HCT116 (cell line): Measurements from ENCODE around the gene TNIP1. TPM values are rescaled to one million over a fixed set of nuclear protein-coding genes. Genes with fewer than 3 reads are reported as not detected.

ENCODE experiments used
- ATAC-seq: fragments of 200-7000 bp; cut with Tn5 transposase; 2 replicates; pipeline ENCODE4 v1.9.1; 2020; ENCODE audit warnings: mild to moderate bottlenecking, moderate library complexity
- BruUV-seq: library from RNA; stranded (reverse); fragments of 400-500 nt; replicated peaks from 2 replicates; lab custom pipeline; 2021; lab: Mats Ljungman, UMichigan
- CTCF ChIA-PET: fragments of 300-600 bp; sonication (Branson Sonifier 250); formaldehyde crosslinking; loops from one replicate; lab custom pipeline; 2021; ENCODE audit warnings: antibody characterized with exemption; lab: Charles Lee
- POLR2A ChIA-PET: fragments of 300-600, 350-600 bp; sonication (Branson Sonifier 250); formaldehyde crosslinking; loops from one replicate; lab custom pipeline; 2021; ENCODE audit warnings: antibody characterized with exemption; lab: Charles Lee
- RAD21 ChIA-PET, 2 experiments: fragments of 300-600 bp; sonication (Branson Sonifier 250); formaldehyde crosslinking; loops; one replicate each; lab custom pipeline; 2023; ENCODE audit warnings: low total read pairs in 2 of 2; ENCODE audit not compliant: uncharacterized antibody in 2 of 2, unreplicated experiment in 2 of 2, low non-redundant PET in 1 of 2; lab: Charles Lee
- DNase-seq: peaks from one replicate; pipeline ENCODE4 v3.0.0-alpha.2; 2010; ENCODE audit warnings: low read depth, low spot score
- H2AFZ ChIP-seq: fragments of 200-600 bp; shearing (Covaris generic), sonication (generic); 2 replicates; pipeline ENCODE4 v1.6.1; 2017; ENCODE audit warnings: low read depth, mixed run types, mixed read lengths, antibody characterized with exemption, low read length; ENCODE audit not compliant: poor library complexity, severe bottlenecking
- H3K27ac ChIP-seq: 2 replicates; pipeline ENCODE4 v1.5.1; 2012; ENCODE audit warnings: low read depth, low read length
- H3K27me3 ChIP-seq: fragments of 200-600 bp; sonication (generic); 2 replicates; pipeline ENCODE4 v1.6.1; 2016; ENCODE audit warnings: mixed run types, low read length, mixed read lengths; ENCODE audit not compliant: insufficient read depth
- H3K36me3 ChIP-seq, 2 experiments: fragments of 200-500 bp in 1 of 2; fragments of 200-600 bp in 1 of 2; sonication (Bioruptor generic) in 1 of 2; sonication (generic) in 1 of 2; 2 replicates each; pipeline versions ENCODE4 v1.5.1 to v1.6.1; 2014 to 2016; ENCODE audit warnings: low read length in 2 of 2, inconsistent platforms in 1 of 2, mixed read lengths in 1 of 2, mixed run types in 1 of 2; ENCODE audit not compliant: insufficient read depth in 2 of 2, control insufficient read depth in 1 of 2
- H3K4me1 ChIP-seq, 2 experiments: fragments of 200-600 bp in 1 of 2; sonication (generic) in 1 of 2; 2 replicates each; pipeline versions ENCODE4 v1.5.1 to v1.6.1; 2012 to 2017; ENCODE audit warnings: low read length in 2 of 2, inconsistent platforms in 1 of 2, mild to moderate bottlenecking in 1 of 2, mixed read lengths in 1 of 2, mixed run types in 1 of 2, moderate library complexity in 1 of 2; ENCODE audit not compliant: insufficient read depth in 2 of 2, control insufficient read depth in 1 of 2
- H3K4me2 ChIP-seq: fragments of 200-600 bp; sonication (generic); 2 replicates; pipeline ENCODE4 v1.6.1; 2017; ENCODE audit warnings: mixed run types, low read length, mixed read lengths
- H3K4me3 ChIP-seq, 2 experiments: fragments of 200-600 bp in 1 of 2; sonication (generic) in 1 of 2; replicated peaks in 1 of 2; 2 replicates each; pipeline ENCODE4 v1.5.1; 2011 to 2016; ENCODE audit warnings: low read length in 2 of 2, control low read depth in 1 of 2, low read depth in 1 of 2, mild to moderate bottlenecking in 1 of 2, mixed read lengths in 1 of 2, mixed run types in 1 of 2
- H3K79me2 ChIP-seq: fragments of 200-600 bp; sonication (generic); 2 replicates; pipeline ENCODE4 v1.6.1; 2017; ENCODE audit warnings: mild to moderate bottlenecking, mixed run types, low read length, moderate library complexity, mixed read lengths; ENCODE audit not compliant: insufficient read depth
- H3K9ac ChIP-seq: fragments of 200-600 bp; sonication (generic); 2 replicates; pipeline ENCODE4 v1.6.1; 2016; ENCODE audit warnings: low read length, mixed read lengths
- H3K9me2 ChIP-seq: fragments of 200-600 bp; sonication (generic), shearing (Covaris generic); 2 replicates; pipeline ENCODE4 v1.6.1; 2017; ENCODE audit warnings: mixed run types, mild to moderate bottlenecking, moderate library complexity; ENCODE audit not compliant: insufficient read depth
- H3K9me3 ChIP-seq, 2 experiments: fragments of 200-500 bp in 1 of 2; fragments of 200-600 bp in 1 of 2; sonication (Bioruptor generic) in 1 of 2; sonication (generic) in 1 of 2; 2 replicates each; pipeline ENCODE4 v1.6.1; 2014 to 2017; ENCODE audit warnings: low read length in 2 of 2, mixed read lengths in 2 of 2, inconsistent platforms in 1 of 2, low read depth in 1 of 2, mild to moderate bottlenecking in 1 of 2, mixed run types in 1 of 2, moderate library complexity in 1 of 2; ENCODE audit not compliant: control insufficient read depth in 1 of 2, insufficient read depth in 1 of 2
- H4K20me1 ChIP-seq: fragments of 200-600 bp; sonication (generic), shearing (Covaris generic); 2 replicates; pipeline ENCODE4 v1.6.1; 2017; ENCODE audit warnings: mixed run types, mild to moderate bottlenecking, moderate library complexity; ENCODE audit not compliant: insufficient read depth
- CEBPB ChIP-seq: IDR thresholded peaks from 2 replicates; pipeline ENCODE4 v1.6.1; 2012; ENCODE audit warnings: low read depth
- ELF1 ChIP-seq: IDR thresholded peaks from 2 replicates; pipeline ENCODE4 v1.6.1; 2012; ENCODE audit warnings: low read depth, borderline replicate concordance
- FOSL1 ChIP-seq: IDR thresholded peaks from 2 replicates; pipeline ENCODE4 v1.6.1; 2012; ENCODE audit warnings: low read depth
- JUND ChIP-seq: IDR thresholded peaks from 2 replicates; pipeline ENCODE4 v1.6.1; 2012
- POLR2A ChIP-seq: IDR thresholded peaks from 2 replicates; pipeline ENCODE4 v1.7.0; 2011; ENCODE audit warnings: borderline replicate concordance; ENCODE audit not compliant: insufficient read depth, insufficient read length; ENCODE audit errors: extremely low read depth
- POLR2AphosphoS5 ChIP-seq: IDR thresholded peaks from 2 replicates; pipeline ENCODE4 v1.6.1; 2011; ENCODE audit warnings: mild to moderate bottlenecking, low read depth, low read length, moderate library complexity
- SP1 ChIP-seq: IDR thresholded peaks from 2 replicates; pipeline ENCODE4 v1.6.1; 2012; ENCODE audit warnings: low read depth
- SRF ChIP-seq: IDR thresholded peaks from 2 replicates; pipeline ENCODE4 v1.6.1; 2012; ENCODE audit warnings: low read depth
- ZNF274 ChIP-seq: fragments of 200-500 bp; sonication (Bioruptor generic); IDR thresholded peaks from 2 replicates; pipeline ENCODE4 v1.6.1; 2014; ENCODE audit warnings: mild to moderate bottlenecking, low read depth, low read length, inconsistent platforms
- intact Hi-C: fragments of 100-400 bp; cut with micrococcal nuclease; formaldehyde crosslinking; loops from 2 replicates; pipeline ENCODE4 v1.10.0; 2022
- total RNA-seq: library from RNA; stranded (reverse); gene quantifications from one replicate; pipeline ENCODE4 v1.2.1, GENCODE V29; 2021; ENCODE audit not compliant: unreplicated experiment
- TF ChIP-seq, protein P1 (sequence below): IDR thresholded peaks from 2 replicates; pipeline ENCODE4 v1.6.1; 2011; ENCODE audit warnings: mild to moderate bottlenecking, low read length, moderate library complexity; ENCODE audit not compliant: insufficient replicate concordance; ENCODE audit errors: extremely low read depth
- TF ChIP-seq, protein P2 (sequence below): IDR thresholded peaks from 2 replicates; pipeline ENCODE4 v1.6.1; 2012

The TNIP1 gene
- total RNA-seq, 1 experiment from 2014 or later, result 46.0 TPM

DNA sequence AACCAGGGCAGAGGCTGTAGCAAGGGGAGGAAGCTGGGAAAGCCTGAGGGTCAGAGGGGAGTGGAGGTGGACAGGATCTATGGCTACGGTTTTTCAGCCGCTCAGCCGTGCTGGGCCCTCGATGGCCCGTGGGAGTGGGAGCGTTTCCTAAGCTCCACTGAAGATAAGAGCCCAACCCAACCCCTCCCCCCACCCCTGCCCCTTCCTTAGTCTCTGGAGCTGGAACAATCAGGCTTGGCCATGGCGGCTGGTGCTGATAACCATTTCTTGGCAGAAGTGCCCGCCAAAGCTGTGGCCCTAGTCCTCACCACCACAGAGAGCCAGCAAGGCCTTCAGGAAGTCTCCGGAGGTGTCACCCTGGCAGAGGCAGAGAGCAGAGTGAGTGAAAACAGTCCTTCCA lies 20.3 kb upstream of the TNIP1 start:
- CTCF ChIA-PET, result no interaction called here
- H3K79me2 ChIP-seq, result no peaks in the 10 kb centered on the region
- intact Hi-C loops, result no loop called here
- no peaks in the 10 kb centered on the region for H3K27me3 ChIP-seq
- no peaks in the 10 kb centered on the region for H3K36me3 ChIP-seq
- H2AFZ ChIP-seq, result no peak overlapping the region
- no peaks in the 10 kb centered on the region for H4K20me1 ChIP-seq
- no peak for TF ChIP-seq SP1
- H3K27ac ChIP-seq, result no peak overlapping the region
- POLR2A ChIA-PET, result no interaction called here
- H3K4me1 ChIP-seq, result no peaks in the 10 kb centered on the region
- no peak overlapping the region for H3K4me2 ChIP-seq
- no peak for DNase-seq
- RAD21 ChIA-PET, result no interaction called here
- no peak for ATAC-seq
- BruUV-seq, result no TSS peak
- no peaks in the 10 kb centered on the region for H3K9me3 ChIP-seq
- no peak overlapping the region for H3K4me3 ChIP-seq
- no peaks in the 10 kb centered on the region for H3K9me2 ChIP-seq
- no peak overlapping the region for H3K9ac ChIP-seq

DNA sequence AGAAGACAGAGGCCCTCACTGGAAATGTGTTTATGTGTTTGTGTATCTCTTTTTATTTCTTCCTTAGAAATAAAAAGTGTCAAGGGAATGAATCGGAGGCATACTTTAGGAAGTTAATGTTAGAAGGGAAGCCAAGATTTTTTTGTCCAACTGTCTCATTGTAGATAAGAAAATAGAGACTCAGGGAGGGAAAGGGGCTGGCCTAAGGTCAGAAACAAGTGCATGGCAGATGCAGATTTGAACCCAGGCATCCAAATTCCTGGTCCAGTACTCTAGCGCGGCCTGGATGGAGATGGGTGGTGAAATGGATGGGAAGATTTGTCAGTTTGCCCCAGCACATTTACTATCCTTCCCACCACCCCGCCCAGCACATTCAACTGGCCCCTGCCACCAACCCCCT lies 19.8 kb upstream of the TNIP1 start:
- POLR2A ChIA-PET, result no interaction called here
- RAD21 ChIA-PET, result no interaction called here
- Histone ChIP-seq H3K9me3 (no peaks in the 10 kb centered on the region), H4K20me1 (no peaks in the 10 kb centered on the region), H3K4me1 (peaks cover 0 to 4% of the 10 kb centered on the region in 2 experiments; a peak in 1 of 4 replicates), H2AFZ (no peak overlapping the region)
- CTCF ChIA-PET, result no interaction called here
- no peak for DNase-seq
- no peak for TF ChIP-seq FOSL1
- no peak for TF ChIP-seq CEBPB
- TF ChIP-seq, protein P1, sequence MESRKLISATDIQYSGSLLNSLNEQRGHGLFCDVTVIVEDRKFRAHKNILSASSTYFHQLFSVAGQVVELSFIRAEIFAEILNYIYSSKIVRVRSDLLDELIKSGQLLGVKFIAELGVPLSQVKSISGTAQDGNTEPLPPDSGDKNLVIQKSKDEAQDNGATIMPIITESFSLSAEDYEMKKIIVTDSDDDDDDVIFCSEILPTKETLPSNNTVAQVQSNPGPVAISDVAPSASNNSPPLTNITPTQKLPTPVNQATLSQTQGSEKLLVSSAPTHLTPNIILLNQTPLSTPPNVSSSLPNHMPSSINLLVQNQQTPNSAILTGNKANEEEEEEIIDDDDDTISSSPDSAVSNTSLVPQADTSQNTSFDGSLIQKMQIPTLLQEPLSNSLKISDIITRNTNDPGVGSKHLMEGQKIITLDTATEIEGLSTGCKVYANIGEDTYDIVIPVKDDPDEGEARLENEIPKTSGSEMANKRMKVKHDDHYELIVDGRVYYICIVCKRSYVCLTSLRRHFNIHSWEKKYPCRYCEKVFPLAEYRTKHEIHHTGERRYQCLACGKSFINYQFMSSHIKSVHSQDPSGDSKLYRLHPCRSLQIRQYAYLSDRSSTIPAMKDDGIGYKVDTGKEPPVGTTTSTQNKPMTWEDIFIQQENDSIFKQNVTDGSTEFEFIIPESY, result no peak
- TF ChIP-seq SRF, result no peak
- no peak for TF ChIP-seq POLR2AphosphoS5
- no peak for TF ChIP-seq ELF1
- no peak for TF ChIP-seq POLR2A
- no peak for TF ChIP-seq JUND
- TF ChIP-seq, protein P2, sequence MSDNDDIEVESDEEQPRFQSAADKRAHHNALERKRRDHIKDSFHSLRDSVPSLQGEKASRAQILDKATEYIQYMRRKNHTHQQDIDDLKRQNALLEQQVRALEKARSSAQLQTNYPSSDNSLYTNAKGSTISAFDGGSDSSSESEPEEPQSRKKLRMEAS, result no peak
- TF ChIP-seq ZNF274, result no peak
- TF ChIP-seq, all 23 proteins: peak for 0
- Histone ChIP-seq H3K4me2 (no peak overlapping the region), H3K27me3 (no peaks in the 10 kb centered on the region), H3K9me2 (no peaks in the 10 kb centered on the region), H3K9ac (no peak overlapping the region), H3K27ac (no peak overlapping the region), H3K79me2 (no peaks in the 10 kb centered on the region), H3K36me3 (no peaks in the 10 kb centered on the region), H3K4me3 (no peak overlapping the region)
- no TSS peak for BruUV-seq
- intact Hi-C loops, result no loop called here
- ATAC-seq, result no peak
